ENCODE measurements around the gene TEC. TPM values are rescaled to one million over a fixed set of nuclear protein-coding genes. Genes with fewer than 3 reads are reported as not detected.

Gene TEC
- polyA plus RNA-seq, 1 donor, result 4.6 TPM

- Histone ChIP-seq H3K4me3 (ENCODE audit: low read length) (no peak overlapping the region), H3K4me1 (ENCODE audit: control insufficient read depth, insufficient read depth, low read length) (no peaks in the 10 kb centered on the region), H3K27me3 (ENCODE audit: control insufficient read depth, insufficient read depth, low read length) (no peaks in the 10 kb centered on the region), H3K36me3 (ENCODE audit: control insufficient read depth, insufficient read depth, low read length) (peaks cover 5% of the 10 kb centered on the region), H3K27ac (ENCODE audit: low read length) (no peak overlapping the region), H3K9me3 (ENCODE audit: control insufficient read depth, low read depth, low read length) (no peaks in the 10 kb centered on the region)
- DNase-seq, result no peak
- WGBS (ENCODE audit: insufficient coverage, low lambda C conversion rate), result no CpG with 5 or more reads among the region's 1 CpG
These were observed 122.0 kb downstream of the TEC start for GRCh38 chr4:48147621-48148020.

- Histone ChIP-seq H3K9me3 (ENCODE audit: control insufficient read depth, low read depth, low read length) (no peaks in the 10 kb centered on the region), H3K27ac (ENCODE audit: low read length) (no peak overlapping the region), H3K27me3 (ENCODE audit: control insufficient read depth, insufficient read depth, low read length) (no peaks in the 10 kb centered on the region), H3K4me3 (ENCODE audit: low read length) (no peak overlapping the region), H3K4me1 (ENCODE audit: control insufficient read depth, insufficient read depth, low read length) (no peaks in the 10 kb centered on the region), H3K36me3 (ENCODE audit: control insufficient read depth, insufficient read depth, low read length) (peaks cover 4% of the 10 kb centered on the region)
- peak in 1 of 2 donors; percentile 21 for DNase-seq
- WGBS (ENCODE audit: insufficient coverage, low lambda C conversion rate), result no CpG with 5 or more reads among the region's 2 CpGs
These were observed 128.6 kb downstream of the TEC start for GRCh38 chr4:48141048-48141447.

- WGBS (ENCODE audit: insufficient coverage, low lambda C conversion rate), result 100% methylated on average over 2 of the region's 3 CpGs
- Histone ChIP-seq H3K4me3 (ENCODE audit: low read length) (no peak overlapping the region), H3K27ac (ENCODE audit: low read length) (no peak overlapping the region), H3K9me3 (ENCODE audit: control insufficient read depth, low read depth, low read length) (no peaks in the 10 kb centered on the region), H3K4me1 (ENCODE audit: control insufficient read depth, insufficient read depth, low read length) (no peaks in the 10 kb centered on the region), H3K36me3 (ENCODE audit: control insufficient read depth, insufficient read depth, low read length) (peaks cover 6% of the 10 kb centered on the region), H3K27me3 (ENCODE audit: control insufficient read depth, insufficient read depth, low read length) (no peaks in the 10 kb centered on the region)
- DNase-seq, result no peak
These were observed 129.9 kb downstream of the TEC start for GRCh38 chr4:48139691-48140090.

- peak in 1 of 2 donors; percentile 27 for DNase-seq
- WGBS (ENCODE audit: insufficient coverage, low lambda C conversion rate), result 62% methylated on average over 2 of the region's 3 CpGs
- H3K4me3 ChIP-seq (ENCODE audit: low read length), result no peak overlapping the region
- no peaks in the 10 kb centered on the region for H3K27me3 ChIP-seq (ENCODE audit: control insufficient read depth, insufficient read depth, low read length)
- H3K36me3 ChIP-seq (ENCODE audit: control insufficient read depth, insufficient read depth, low read length), result peaks cover 6% of the 10 kb centered on the region
- no peak overlapping the region for H3K27ac ChIP-seq (ENCODE audit: low read length)
- H3K4me1 ChIP-seq (ENCODE audit: control insufficient read depth, insufficient read depth, low read length), result no peaks in the 10 kb centered on the region
- no peaks in the 10 kb centered on the region for H3K9me3 ChIP-seq (ENCODE audit: control insufficient read depth, low read depth, low read length)
These were observed 130.7 kb downstream of the TEC start for GRCh38 chr4:48138936-48139335.

GRCh38 chr4:48138511-48138910, 131.1 kb downstream of the TEC start:
- WGBS (ENCODE audit: insufficient coverage, low lambda C conversion rate), result 100% methylated on average over 2 of the region's 7 CpGs
- Histone ChIP-seq H3K9me3 (ENCODE audit: control insufficient read depth, low read depth, low read length) (no peaks in the 10 kb centered on the region), H3K36me3 (ENCODE audit: control insufficient read depth, insufficient read depth, low read length) (peaks cover 6% of the 10 kb centered on the region), H3K27me3 (ENCODE audit: control insufficient read depth, insufficient read depth, low read length) (no peaks in the 10 kb centered on the region), H3K4me1 (ENCODE audit: control insufficient read depth, insufficient read depth, low read length) (no peaks in the 10 kb centered on the region), H3K27ac (ENCODE audit: low read length) (no peak overlapping the region), H3K4me3 (ENCODE audit: low read length) (no peak overlapping the region)
- no peak for DNase-seq

- no peak for DNase-seq
- Histone ChIP-seq H3K36me3 (ENCODE audit: control insufficient read depth, insufficient read depth, low read length) (peaks cover 6% of the 10 kb centered on the region), H3K27me3 (ENCODE audit: control insufficient read depth, insufficient read depth, low read length) (no peaks in the 10 kb centered on the region), H3K27ac (ENCODE audit: low read length) (no peak overlapping the region), H3K4me1 (ENCODE audit: control insufficient read depth, insufficient read depth, low read length) (no peaks in the 10 kb centered on the region), H3K4me3 (ENCODE audit: low read length) (no peak overlapping the region), H3K9me3 (ENCODE audit: control insufficient read depth, low read depth, low read length) (no peaks in the 10 kb centered on the region)
These were observed 131.8 kb downstream of the TEC start for GRCh38 chr4:48137846-48138245.

GRCh38 chr4:48134081-48134480, 135.6 kb downstream of the TEC start, which contains the start of gene TXK:
TXK (minus strand) TSS chr4:48134250; CDS start chr4:48134170, 80 bp downstream.
- no CpG with 5 or more reads among the region's 5 CpGs for WGBS (ENCODE audit: insufficient coverage, low lambda C conversion rate)
- peaks cover 5% of the 10 kb centered on the region for H3K4me1 ChIP-seq (ENCODE audit: control insufficient read depth, insufficient read depth, low read length)
- no peak within 1 kb of the TSS for H3K4me3 ChIP-seq (ENCODE audit: low read length)
- H3K36me3 ChIP-seq (ENCODE audit: control insufficient read depth, insufficient read depth, low read length), result peaks cover 6% of the 10 kb centered on the region
- no peaks in the 10 kb centered on the region for H3K9me3 ChIP-seq (ENCODE audit: control insufficient read depth, low read depth, low read length)
- no peaks in the 10 kb centered on the region for H3K27me3 ChIP-seq (ENCODE audit: control insufficient read depth, insufficient read depth, low read length)
- no peak within 1 kb of the TSS for H3K27ac ChIP-seq (ENCODE audit: low read length)
- DNase-seq, result no peak

- DNase-seq, result no peak
- H3K27me3 ChIP-seq (ENCODE audit: control insufficient read depth, insufficient read depth, low read length), result no peaks in the 10 kb centered on the region
- no peaks in the 10 kb centered on the region for H3K9me3 ChIP-seq (ENCODE audit: control insufficient read depth, low read depth, low read length)
- no peak overlapping the region for H3K4me3 ChIP-seq (ENCODE audit: low read length)
- H3K4me1 ChIP-seq (ENCODE audit: control insufficient read depth, insufficient read depth, low read length), result peaks cover 5% of the 10 kb centered on the region
- no peak overlapping the region for H3K27ac ChIP-seq (ENCODE audit: low read length)
- peaks cover 6% of the 10 kb centered on the region for H3K36me3 ChIP-seq (ENCODE audit: control insufficient read depth, insufficient read depth, low read length)
These were observed 136.0 kb downstream of the TEC start for GRCh38 chr4:48133669-48134068.

- no peaks in the 10 kb centered on the region for H3K9me3 ChIP-seq (ENCODE audit: control insufficient read depth, low read depth, low read length)
- no peak overlapping the region for H3K27ac ChIP-seq (ENCODE audit: low read length)
- WGBS (ENCODE audit: insufficient coverage, low lambda C conversion rate), result no CpG with 5 or more reads among the region's 4 CpGs
- peaks cover 6% of the 10 kb centered on the region for H3K36me3 ChIP-seq (ENCODE audit: control insufficient read depth, insufficient read depth, low read length)
- H3K4me1 ChIP-seq (ENCODE audit: control insufficient read depth, insufficient read depth, low read length), result peaks cover 5% of the 10 kb centered on the region
- DNase-seq, result no peak
- H3K27me3 ChIP-seq (ENCODE audit: control insufficient read depth, insufficient read depth, low read length), result no peaks in the 10 kb centered on the region
- no peak overlapping the region for H3K4me3 ChIP-seq (ENCODE audit: low read length)
These were observed 137.9 kb downstream of the TEC start for GRCh38 chr4:48131736-48132135.

- H3K27ac ChIP-seq (ENCODE audit: low read length), result no peak overlapping the region
- no peak for DNase-seq
- no peaks in the 10 kb centered on the region for H3K9me3 ChIP-seq (ENCODE audit: control insufficient read depth, low read depth, low read length)
- H3K36me3 ChIP-seq (ENCODE audit: control insufficient read depth, insufficient read depth, low read length), result no peaks in the 10 kb centered on the region
- H3K4me3 ChIP-seq (ENCODE audit: low read length), result no peak overlapping the region
- no CpG with 5 or more reads among the region's 7 CpGs for WGBS (ENCODE audit: insufficient coverage, low lambda C conversion rate)
- peaks cover 5% of the 10 kb centered on the region for H3K4me1 ChIP-seq (ENCODE audit: control insufficient read depth, insufficient read depth, low read length)
- H3K27me3 ChIP-seq (ENCODE audit: control insufficient read depth, insufficient read depth, low read length), result no peaks in the 10 kb centered on the region
These were observed 139.5 kb downstream of the TEC start for GRCh38 chr4:48130100-48130499.

GRCh38 chr4:48129307-48130014, 140.2 kb downstream of the TEC start:
- Histone ChIP-seq H3K36me3 (ENCODE audit: control insufficient read depth, insufficient read depth, low read length) (no peaks in the 10 kb centered on the region), H3K4me1 (ENCODE audit: control insufficient read depth, insufficient read depth, low read length) (peaks cover 5% of the 10 kb centered on the region), H3K27me3 (ENCODE audit: control insufficient read depth, insufficient read depth, low read length) (no peaks in the 10 kb centered on the region), H3K4me3 (ENCODE audit: low read length) (no peak overlapping the region), H3K9me3 (ENCODE audit: control insufficient read depth, low read depth, low read length) (no peaks in the 10 kb centered on the region), H3K27ac (ENCODE audit: low read length) (no peak overlapping the region)
- DNase-seq, result peak; percentile 19 to 57
- no CpG with 5 or more reads among the region's 9 CpGs for WGBS (ENCODE audit: insufficient coverage, low lambda C conversion rate)

Measured in large intestine (tissue), 3 donors.